Activated T-cell treated with anti-CD3 and anti-CD28 coated beads, Interleukin-2, amount 50 U/mL, for 4 hours (primary cell): ENCODE measurements around the gene RALGPS1. TPM values are rescaled to one million over a fixed set of nuclear protein-coding genes. Genes with fewer than 3 reads are reported as not detected.

Experiments used
- ATAC-seq, 2 donors: fragments of 200-7000 bp; cut with Tn5 transposase; one replicate each; pipeline ENCODE4 v1.10.0; 2021
- DNase-seq: peaks from one replicate; pipeline ENCODE4 v3.0.0-alpha.2; 2020
- H3K27me3 Mint-ChIP-seq: one replicate; pipeline ENCODE4 v1.8.0; 2021; ENCODE audit warnings: low read depth, mixed read lengths
- H3K36me3 Mint-ChIP-seq: one replicate; pipeline ENCODE4 v1.8.0; 2022; ENCODE audit warnings: mixed read lengths; ENCODE audit not compliant: insufficient read depth
- H3K4me1 Mint-ChIP-seq: one replicate; pipeline ENCODE4 v1.8.0; 2021; ENCODE audit warnings: low read depth, mixed read lengths
- H3K4me3 Mint-ChIP-seq: one replicate; pipeline ENCODE4 v1.8.0; 2021; ENCODE audit warnings: mild to moderate bottlenecking, moderate library complexity, mixed read lengths
- H3K9me3 Mint-ChIP-seq: one replicate; pipeline ENCODE4 v1.8.0; 2021; ENCODE audit warnings: mixed read lengths
- total RNA-seq, 3 donors: library from RNA; stranded (reverse); gene quantifications; one replicate each; pipeline ENCODE4 v1.2.1, GENCODE V29; 2021

Gene RALGPS1
- total RNA-seq, 3 donors from 2014 or later: 0.51 to 1.2 (median 1.1) TPM

- Mint-ChIP-seq H3K36me3 (no peaks in the 10 kb centered on the region), H3K4me3 (no peak overlapping the region), H3K9me3 (no peaks in the 10 kb centered on the region), H3K4me1 (no peaks in the 10 kb centered on the region), H3K27me3 (no peaks in the 10 kb centered on the region)
- no peak for ATAC-seq
- DNase-seq: no peak
Observed at GRCh38 chr9:127136081-127136879, 221.7 kb downstream of the RALGPS1 start.

- no peaks in the 10 kb centered on the region for H3K4me1 Mint-ChIP-seq
- H3K4me3 Mint-ChIP-seq: no peak overlapping the region
- no peaks in the 10 kb centered on the region for H3K9me3 Mint-ChIP-seq
- no peaks in the 10 kb centered on the region for H3K27me3 Mint-ChIP-seq
- ATAC-seq: no peak
- H3K36me3 Mint-ChIP-seq: no peaks in the 10 kb centered on the region
- no peak for DNase-seq
Observed at GRCh38 chr9:127136880-127137639, 222.5 kb downstream of the RALGPS1 start.

GRCh38 chr9:127137640-127138360 is 223.2 kb downstream of the RALGPS1 start:
- H3K36me3 Mint-ChIP-seq: no peaks in the 10 kb centered on the region
- DNase-seq (no peak), ATAC-seq (no peak)
- H3K9me3 Mint-ChIP-seq: no peaks in the 10 kb centered on the region
- H3K27me3 Mint-ChIP-seq: no peaks in the 10 kb centered on the region
- H3K4me1 Mint-ChIP-seq: no peaks in the 10 kb centered on the region
- no peak overlapping the region for H3K4me3 Mint-ChIP-seq

GRCh38 chr9:127138444-127138843 is 223.9 kb downstream of the RALGPS1 start:
- DNase-seq (no peak), ATAC-seq (no peak)
- H3K36me3 Mint-ChIP-seq: no peaks in the 10 kb centered on the region
- no peak overlapping the region for H3K4me3 Mint-ChIP-seq
- no peaks in the 10 kb centered on the region for H3K4me1 Mint-ChIP-seq
- no peaks in the 10 kb centered on the region for H3K9me3 Mint-ChIP-seq
- H3K27me3 Mint-ChIP-seq: no peaks in the 10 kb centered on the region

- no peak overlapping the region for H3K4me3 Mint-ChIP-seq
- no peaks in the 10 kb centered on the region for H3K27me3 Mint-ChIP-seq
- ATAC-seq (no peak), DNase-seq (no peak)
- no peaks in the 10 kb centered on the region for H3K36me3 Mint-ChIP-seq
- H3K9me3 Mint-ChIP-seq: no peaks in the 10 kb centered on the region
- H3K4me1 Mint-ChIP-seq: no peaks in the 10 kb centered on the region
Observed at GRCh38 chr9:127139071-127139731, 224.6 kb downstream of the RALGPS1 start.

- H3K4me3 Mint-ChIP-seq: no peak overlapping the region
- H3K4me1 Mint-ChIP-seq: no peaks in the 10 kb centered on the region
- no peaks in the 10 kb centered on the region for H3K9me3 Mint-ChIP-seq
- no peak for ATAC-seq
- no peak for DNase-seq
- no peaks in the 10 kb centered on the region for H3K36me3 Mint-ChIP-seq
- H3K27me3 Mint-ChIP-seq: no peaks in the 10 kb centered on the region
Observed at GRCh38 chr9:127139775-127140174, 225.2 kb downstream of the RALGPS1 start.

- Mint-ChIP-seq H3K9me3 (no peaks in the 10 kb centered on the region), H3K4me3 (no peak overlapping the region), H3K27me3 (no peaks in the 10 kb centered on the region), H3K36me3 (no peaks in the 10 kb centered on the region), H3K4me1 (no peaks in the 10 kb centered on the region)
- no peak for DNase-seq
- ATAC-seq: no peak
Observed at GRCh38 chr9:127140181-127140580, 225.6 kb downstream of the RALGPS1 start.

- Mint-ChIP-seq H3K4me3 (no peak overlapping the region), H3K36me3 (no peaks in the 10 kb centered on the region), H3K4me1 (no peaks in the 10 kb centered on the region), H3K27me3 (no peaks in the 10 kb centered on the region), H3K9me3 (peaks cover under 1% of the 10 kb centered on the region)
- no peak for ATAC-seq
- DNase-seq: no peak
Observed at GRCh38 chr9:127140842-127141675, 226.5 kb downstream of the RALGPS1 start.

- Mint-ChIP-seq H3K27me3 (no peaks in the 10 kb centered on the region), H3K4me3 (no peak overlapping the region), H3K9me3 (peaks cover 3% of the 10 kb centered on the region), H3K4me1 (no peaks in the 10 kb centered on the region), H3K36me3 (no peaks in the 10 kb centered on the region)
- ATAC-seq (no peak), DNase-seq (no peak)
Observed at GRCh38 chr9:127142291-127142690, 227.7 kb downstream of the RALGPS1 start.

- ATAC-seq (no peak), DNase-seq (no peak)
- H3K27me3 Mint-ChIP-seq: no peaks in the 10 kb centered on the region
- H3K4me3 Mint-ChIP-seq: no peak overlapping the region
- peaks cover 3% of the 10 kb centered on the region for H3K9me3 Mint-ChIP-seq
- no peaks in the 10 kb centered on the region for H3K36me3 Mint-ChIP-seq
- no peaks in the 10 kb centered on the region for H3K4me1 Mint-ChIP-seq
Observed at GRCh38 chr9:127142931-127143464, 228.4 kb downstream of the RALGPS1 start.

- H3K4me3 Mint-ChIP-seq: no peak overlapping the region
- ATAC-seq (no peak), DNase-seq (no peak)
- H3K27me3 Mint-ChIP-seq: no peaks in the 10 kb centered on the region
- no peaks in the 10 kb centered on the region for H3K36me3 Mint-ChIP-seq
- no peaks in the 10 kb centered on the region for H3K4me1 Mint-ChIP-seq
- H3K9me3 Mint-ChIP-seq: peaks cover 3% of the 10 kb centered on the region
Observed at GRCh38 chr9:127143920-127144465, 229.4 kb downstream of the RALGPS1 start.

GRCh38 chr9:127144670-127145445 is 230.3 kb downstream of the RALGPS1 start:
- Mint-ChIP-seq H3K36me3 (no peaks in the 10 kb centered on the region), H3K9me3 (peaks cover 3% of the 10 kb centered on the region), H3K4me1 (no peaks in the 10 kb centered on the region), H3K27me3 (no peaks in the 10 kb centered on the region), H3K4me3 (no peak overlapping the region)
- no peak for ATAC-seq
- DNase-seq: no peak
